ENCODE measurements around the gene SGPL1. TPM values are rescaled to one million over a fixed set of nuclear protein-coding genes. Genes with fewer than 3 reads are reported as not detected.

The SGPL1 gene
- total and polyA plus RNA-seq, 2 experiments from 2014 or later = 12.0 to 42.7 TPM

DNA sequence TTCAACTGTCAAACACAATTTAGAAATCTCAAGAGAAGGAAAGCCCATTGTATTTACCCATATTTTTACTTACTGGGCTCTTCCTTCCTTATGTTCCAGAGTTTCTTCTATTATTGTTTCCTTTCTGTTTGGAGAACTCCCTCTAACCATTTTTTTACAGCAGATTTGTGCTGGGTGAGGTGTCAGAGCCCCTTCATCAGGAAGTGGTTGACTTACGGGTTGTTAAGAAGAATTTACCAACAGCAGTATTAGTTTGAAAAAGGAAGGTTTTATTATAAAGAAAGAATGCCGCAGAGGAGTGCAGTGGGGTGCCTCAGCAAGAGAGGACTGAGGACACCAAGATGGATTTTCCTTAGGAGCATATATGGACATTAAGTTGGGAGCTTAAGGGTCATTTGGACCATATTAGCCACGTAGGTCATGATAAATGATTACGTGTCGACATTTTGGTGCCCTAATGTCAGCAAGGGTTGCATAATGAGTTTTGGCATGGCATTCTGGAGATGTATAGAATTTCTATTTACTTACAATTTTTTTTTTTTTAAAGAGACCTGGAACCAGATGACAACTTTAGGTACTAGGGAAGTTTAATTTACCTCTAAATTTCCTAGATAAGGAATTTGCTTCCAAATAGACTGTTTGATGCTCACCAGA lies 24.2 kb upstream of the SGPL1 start:
- no peaks in the 10 kb centered on the region for H3K27me3 Mint-ChIP-seq (ENCODE audit: insufficient read depth, low read depth, poor library complexity)
- no peaks in the 10 kb centered on the region for H3K9me3 Mint-ChIP-seq
- H3K36me3 Mint-ChIP-seq (ENCODE audit: low read depth) = no peaks in the 10 kb centered on the region
- Histone ChIP-seq H3K4me2 (no peak overlapping the region), H3K79me2 (replicated peaks; ENCODE audit: insufficient read depth) (no peaks in the 10 kb centered on the region), H3K27me3 (ENCODE audit: insufficient read depth) (no peaks in the 10 kb centered on the region), H3K4me1 (ENCODE audit: insufficient read depth) (no peaks in the 10 kb centered on the region), H2AFZ (no peak overlapping the region), H3F3A (replicated peaks; ENCODE audit: low read depth) (no peaks in the 10 kb centered on the region), H4K20me1 (replicated peaks; ENCODE audit: insufficient read depth) (no peaks in the 10 kb centered on the region), H3K9me2 (ENCODE audit: insufficient read depth) (peaks cover under 1% of the 10 kb centered on the region; the same call in 1 of the 2 replicates), H3K36me3 (ENCODE audit: insufficient read depth) (no peaks in the 10 kb centered on the region), H3K4me3 (no peak overlapping the region), H3K27ac (ENCODE audit: low read depth) (no peak overlapping the region)
- DNase-seq (ENCODE audit: low spot score) (no peak), ATAC-seq (no peak)
- no peak for TF ChIP-seq STAT1 (IDR thresholded peaks at IDR 0.05; ENCODE audit: unreplicated experiment)
- no peak overlapping the region for H3K27ac Mint-ChIP-seq
- no peaks in the 10 kb centered on the region for H3K4me1 Mint-ChIP-seq
- H3K4me3 Mint-ChIP-seq = no peak overlapping the region

DNA sequence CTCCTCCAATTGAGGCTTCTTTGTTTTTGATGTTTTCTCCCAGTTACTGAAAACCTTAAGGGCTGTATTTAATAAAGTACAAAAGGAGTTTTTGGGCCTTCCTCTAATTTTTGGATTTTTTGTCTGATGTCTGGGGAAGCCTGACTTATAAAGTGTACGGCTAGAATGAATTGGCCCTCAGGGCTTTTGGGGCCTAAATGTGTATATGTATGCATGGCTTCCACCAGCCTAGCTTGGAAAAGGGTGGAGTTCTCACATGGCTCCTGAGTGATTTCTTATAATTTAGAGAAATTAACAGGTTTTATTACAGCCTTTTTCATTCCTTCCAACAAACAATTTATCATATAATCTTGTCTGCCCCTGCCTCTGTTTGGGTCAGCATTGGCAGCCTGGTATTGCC lies 20.1 kb upstream of the SGPL1 start:
- Mint-ChIP-seq H3K36me3 (ENCODE audit: low read depth) (no peaks in the 10 kb centered on the region), H3K9me3 (no peaks in the 10 kb centered on the region), H3K27me3 (ENCODE audit: insufficient read depth, low read depth, poor library complexity) (no peaks in the 10 kb centered on the region), H3K27ac (no peak overlapping the region), H3K4me1 (no peaks in the 10 kb centered on the region), H3K4me3 (no peak overlapping the region)
- no peak overlapping the region for H3K4me2 ChIP-seq
- DNase-seq (ENCODE audit: low spot score) = no peak
- H3F3A ChIP-seq (replicated peaks; ENCODE audit: low read depth) = no peaks in the 10 kb centered on the region
- H3K36me3 ChIP-seq (ENCODE audit: insufficient read depth) = no peaks in the 10 kb centered on the region
- H3K4me1 ChIP-seq (ENCODE audit: insufficient read depth) = no peaks in the 10 kb centered on the region
- no peaks in the 10 kb centered on the region for H4K20me1 ChIP-seq (replicated peaks; ENCODE audit: insufficient read depth)
- no peak overlapping the region for H3K27ac ChIP-seq (ENCODE audit: low read depth)
- ATAC-seq = no peak
- TF ChIP-seq, protein P1, sequence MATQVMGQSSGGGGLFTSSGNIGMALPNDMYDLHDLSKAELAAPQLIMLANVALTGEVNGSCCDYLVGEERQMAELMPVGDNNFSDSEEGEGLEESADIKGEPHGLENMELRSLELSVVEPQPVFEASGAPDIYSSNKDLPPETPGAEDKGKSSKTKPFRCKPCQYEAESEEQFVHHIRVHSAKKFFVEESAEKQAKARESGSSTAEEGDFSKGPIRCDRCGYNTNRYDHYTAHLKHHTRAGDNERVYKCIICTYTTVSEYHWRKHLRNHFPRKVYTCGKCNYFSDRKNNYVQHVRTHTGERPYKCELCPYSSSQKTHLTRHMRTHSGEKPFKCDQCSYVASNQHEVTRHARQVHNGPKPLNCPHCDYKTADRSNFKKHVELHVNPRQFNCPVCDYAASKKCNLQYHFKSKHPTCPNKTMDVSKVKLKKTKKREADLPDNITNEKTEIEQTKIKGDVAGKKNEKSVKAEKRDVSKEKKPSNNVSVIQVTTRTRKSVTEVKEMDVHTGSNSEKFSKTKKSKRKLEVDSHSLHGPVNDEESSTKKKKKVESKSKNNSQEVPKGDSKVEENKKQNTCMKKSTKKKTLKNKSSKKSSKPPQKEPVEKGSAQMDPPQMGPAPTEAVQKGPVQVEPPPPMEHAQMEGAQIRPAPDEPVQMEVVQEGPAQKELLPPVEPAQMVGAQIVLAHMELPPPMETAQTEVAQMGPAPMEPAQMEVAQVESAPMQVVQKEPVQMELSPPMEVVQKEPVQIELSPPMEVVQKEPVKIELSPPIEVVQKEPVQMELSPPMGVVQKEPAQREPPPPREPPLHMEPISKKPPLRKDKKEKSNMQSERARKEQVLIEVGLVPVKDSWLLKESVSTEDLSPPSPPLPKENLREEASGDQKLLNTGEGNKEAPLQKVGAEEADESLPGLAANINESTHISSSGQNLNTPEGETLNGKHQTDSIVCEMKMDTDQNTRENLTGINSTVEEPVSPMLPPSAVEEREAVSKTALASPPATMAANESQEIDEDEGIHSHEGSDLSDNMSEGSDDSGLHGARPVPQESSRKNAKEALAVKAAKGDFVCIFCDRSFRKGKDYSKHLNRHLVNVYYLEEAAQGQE (IDR thresholded peaks at IDR 0.05; ENCODE audit: unreplicated experiment) = no peak
- TF ChIP-seq EZH2phosphoT487 (IDR thresholded peaks at IDR 0.05; ENCODE audit: unreplicated experiment) = no peak
- TF ChIP-seq, protein P2, sequence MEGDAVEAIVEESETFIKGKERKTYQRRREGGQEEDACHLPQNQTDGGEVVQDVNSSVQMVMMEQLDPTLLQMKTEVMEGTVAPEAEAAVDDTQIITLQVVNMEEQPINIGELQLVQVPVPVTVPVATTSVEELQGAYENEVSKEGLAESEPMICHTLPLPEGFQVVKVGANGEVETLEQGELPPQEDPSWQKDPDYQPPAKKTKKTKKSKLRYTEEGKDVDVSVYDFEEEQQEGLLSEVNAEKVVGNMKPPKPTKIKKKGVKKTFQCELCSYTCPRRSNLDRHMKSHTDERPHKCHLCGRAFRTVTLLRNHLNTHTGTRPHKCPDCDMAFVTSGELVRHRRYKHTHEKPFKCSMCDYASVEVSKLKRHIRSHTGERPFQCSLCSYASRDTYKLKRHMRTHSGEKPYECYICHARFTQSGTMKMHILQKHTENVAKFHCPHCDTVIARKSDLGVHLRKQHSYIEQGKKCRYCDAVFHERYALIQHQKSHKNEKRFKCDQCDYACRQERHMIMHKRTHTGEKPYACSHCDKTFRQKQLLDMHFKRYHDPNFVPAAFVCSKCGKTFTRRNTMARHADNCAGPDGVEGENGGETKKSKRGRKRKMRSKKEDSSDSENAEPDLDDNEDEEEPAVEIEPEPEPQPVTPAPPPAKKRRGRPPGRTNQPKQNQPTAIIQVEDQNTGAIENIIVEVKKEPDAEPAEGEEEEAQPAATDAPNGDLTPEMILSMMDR (conservative IDR thresholded peaks at IDR 0.05; ENCODE audit: low read depth in 2 of 2) = no peak
- H3K4me3 ChIP-seq = no peak overlapping the region
- no peaks in the 10 kb centered on the region for H3K27me3 ChIP-seq (ENCODE audit: insufficient read depth)
- no peak overlapping the region for H2AFZ ChIP-seq
- H3K79me2 ChIP-seq (replicated peaks; ENCODE audit: insufficient read depth) = no peaks in the 10 kb centered on the region
- H3K9me2 ChIP-seq (ENCODE audit: insufficient read depth) = peaks cover 9% of the 10 kb centered on the region

Data from GM23338 (cell line).